ENCODE measurements around the gene DMXL1.
"Not testable (repeated sequence)": the region's sequence is repeated elsewhere in the genome, so short reads cannot be mapped to it uniquely, and the experiment has no call there.

DNA sequence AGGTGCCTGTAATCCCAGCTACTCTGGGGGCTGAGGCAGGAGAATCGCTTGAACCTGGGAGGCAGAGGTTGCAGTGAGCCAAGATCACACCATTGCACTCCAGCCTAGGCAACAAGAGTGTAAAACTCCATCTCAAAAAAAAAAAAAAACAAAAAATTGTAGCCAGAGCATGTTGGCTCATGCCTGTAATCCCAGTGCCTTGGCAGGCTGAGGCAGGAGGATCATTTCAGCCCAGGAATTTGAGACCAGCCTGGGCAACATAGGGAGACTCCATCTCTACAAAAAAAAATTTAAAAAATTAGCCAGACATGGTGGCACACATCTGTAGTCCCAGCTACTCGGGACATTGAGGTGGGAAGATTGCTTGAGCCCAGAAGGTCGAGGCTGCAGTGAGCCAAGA lies 168.9 kb downstream of the DMXL1 start:
- TF ChIP-seq, protein P1, sequence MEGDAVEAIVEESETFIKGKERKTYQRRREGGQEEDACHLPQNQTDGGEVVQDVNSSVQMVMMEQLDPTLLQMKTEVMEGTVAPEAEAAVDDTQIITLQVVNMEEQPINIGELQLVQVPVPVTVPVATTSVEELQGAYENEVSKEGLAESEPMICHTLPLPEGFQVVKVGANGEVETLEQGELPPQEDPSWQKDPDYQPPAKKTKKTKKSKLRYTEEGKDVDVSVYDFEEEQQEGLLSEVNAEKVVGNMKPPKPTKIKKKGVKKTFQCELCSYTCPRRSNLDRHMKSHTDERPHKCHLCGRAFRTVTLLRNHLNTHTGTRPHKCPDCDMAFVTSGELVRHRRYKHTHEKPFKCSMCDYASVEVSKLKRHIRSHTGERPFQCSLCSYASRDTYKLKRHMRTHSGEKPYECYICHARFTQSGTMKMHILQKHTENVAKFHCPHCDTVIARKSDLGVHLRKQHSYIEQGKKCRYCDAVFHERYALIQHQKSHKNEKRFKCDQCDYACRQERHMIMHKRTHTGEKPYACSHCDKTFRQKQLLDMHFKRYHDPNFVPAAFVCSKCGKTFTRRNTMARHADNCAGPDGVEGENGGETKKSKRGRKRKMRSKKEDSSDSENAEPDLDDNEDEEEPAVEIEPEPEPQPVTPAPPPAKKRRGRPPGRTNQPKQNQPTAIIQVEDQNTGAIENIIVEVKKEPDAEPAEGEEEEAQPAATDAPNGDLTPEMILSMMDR (IDR thresholded peaks at IDR 0.05; ENCODE audit: low read length), result not testable (repeated sequence)
- not testable (repeated sequence) for TF ChIP-seq EZH2 (IDR thresholded peaks at IDR 0.05; ENCODE audit: borderline replicate concordance, low read length)
